ENCODE data around the gene ADGRD2. TPM values are rescaled to one million over a fixed set of nuclear protein-coding genes. Genes with fewer than 3 reads are reported as not detected.

The ADGRD2 gene
- total RNA-seq (2014; rRNA removed; shearing (Covaris generic)), result not detected in 2 replicates

GRCh38 chr9:124450241-124450924 is at the start of gene ADGRD2:
Gene ADGRD2, plus strand, starts transcription at chr9:124450451. Its CDS starts 1,216 bp downstream, at chr9:124451667.

GRCh38 chr9:124415102-124415851 is 35.0 kb upstream of the ADGRD2 start, which contains the start of gene PSMB7:
Gene PSMB7, minus strand, starts transcription at chr9:124415442. Its CDS starts 17 bp downstream, at chr9:124415425.

GRCh38 chr9:124506931-124507879 is 57.0 kb downstream of the ADGRD2 start, which contains the start of gene NR5A1:
Gene NR5A1, minus strand, starts transcription at chr9:124507399. Its CDS starts 4,004 bp downstream, at chr9:124503395.

Other genes with a start within 250 kb of the ADGRD2 start
- 21.9 and 22.3 TPM in 2 replicates for gene NEK6, start 192.5 kb upstream of the ADGRD2 start, total RNA-seq (2014; rRNA removed; shearing (Covaris generic))
- 367 and 385 TPM in 2 replicates for gene PSMB7, start 35.0 kb upstream of the ADGRD2 start, total RNA-seq (2014; rRNA removed; shearing (Covaris generic))
- gene NR5A1, start 56.9 kb downstream of the ADGRD2 start, total RNA-seq (2014; rRNA removed; shearing (Covaris generic)), result 0.08 TPM in 1 of 2 replicates, not detected in the other